GM23248 (cell line): ENCODE measurements around the gene AP1G2.

Experiments
- EZH2 ChIP-seq: fragments of 200-600 bp; sonication (generic); IDR thresholded peaks from 2 replicates; pipeline ENCODE4 v1.6.1; 2018; ENCODE audit warnings: antibody characterized with exemption, mild to moderate bottlenecking; ENCODE audit not compliant: insufficient read depth, poor library complexity, severe bottlenecking
- EZH2phosphoT487 ChIP-seq: fragments of 200-600 bp; sonication (generic); IDR thresholded peaks from 2 replicates; pipeline ENCODE4 v1.6.1; 2018; ENCODE audit warnings: antibody characterized with exemption, moderate library complexity, mild to moderate bottlenecking, low read depth; ENCODE audit not compliant: insufficient read depth

- peak; percentile 29 for TF ChIP-seq EZH2
- TF ChIP-seq EZH2phosphoT487, result no peak
Measured at GRCh38 chr14:23578560-23579310, 11.1 kb upstream of the AP1G2 start, which contains the start of gene JPH4.
